ENCODE results near the gene SYNGR4.
A peak's percentile ranks its signal among the peaks of the same experiment; 100 is the strongest.
"Not testable (repeated sequence)": the region's sequence is repeated elsewhere in the genome, so short reads cannot be mapped to it uniquely, and the experiment has no call there.

Gene SYNGR4

GRCh38 chr19:48354332-48354992 lies 9.7 kb upstream of the SYNGR4 start:
- Mint-ChIP-seq H3K4me3 (no peak overlapping the region), H3K27ac (no peak overlapping the region), H3K4me1 (ENCODE audit: low read depth) (peaks cover 3% of the 10 kb centered on the region), H3K36me3 (ENCODE audit: low read depth) (peaks cover 11% of the 10 kb centered on the region), H3K27me3 (no peaks in the 10 kb centered on the region), H3K9me3 (no peaks in the 10 kb centered on the region)

DNA sequence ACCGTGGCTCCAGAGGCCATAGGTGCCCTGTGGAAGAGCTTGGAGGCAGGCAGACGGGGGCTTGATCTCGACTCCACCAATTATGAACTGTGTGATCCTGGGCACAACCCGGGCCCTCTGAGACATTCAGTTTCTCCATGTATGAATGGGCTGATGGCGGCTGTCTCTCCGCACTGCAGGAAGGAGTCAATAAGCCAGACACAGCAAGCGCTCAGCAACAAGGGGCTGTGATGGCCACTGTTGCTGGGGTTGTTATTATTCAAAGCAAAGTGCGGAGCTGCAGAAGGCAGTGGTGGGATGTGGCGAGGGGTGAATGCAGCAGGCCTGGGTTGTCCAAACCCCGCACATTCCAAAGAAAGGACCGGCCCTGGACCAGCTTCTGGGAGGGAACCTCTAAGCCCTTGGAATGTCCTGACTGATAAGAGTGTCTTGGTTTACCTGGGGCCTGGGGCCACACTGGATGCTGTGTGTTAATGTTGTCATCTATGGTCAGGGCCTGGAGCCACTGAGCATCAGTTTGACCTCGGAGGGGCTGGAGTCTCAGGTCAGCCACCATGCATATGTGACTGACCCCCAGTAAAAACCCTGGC lies 8.7 kb upstream of the SYNGR4 start:
- Mint-ChIP-seq H3K27ac (no peak overlapping the region), H3K36me3 (ENCODE audit: low read depth) (peaks cover 11% of the 10 kb centered on the region), H3K9me3 (no peaks in the 10 kb centered on the region), H3K4me3 (no peak overlapping the region), H3K27me3 (no peaks in the 10 kb centered on the region), H3K4me1 (ENCODE audit: low read depth) (peaks cover 3% of the 10 kb centered on the region)

DNA sequence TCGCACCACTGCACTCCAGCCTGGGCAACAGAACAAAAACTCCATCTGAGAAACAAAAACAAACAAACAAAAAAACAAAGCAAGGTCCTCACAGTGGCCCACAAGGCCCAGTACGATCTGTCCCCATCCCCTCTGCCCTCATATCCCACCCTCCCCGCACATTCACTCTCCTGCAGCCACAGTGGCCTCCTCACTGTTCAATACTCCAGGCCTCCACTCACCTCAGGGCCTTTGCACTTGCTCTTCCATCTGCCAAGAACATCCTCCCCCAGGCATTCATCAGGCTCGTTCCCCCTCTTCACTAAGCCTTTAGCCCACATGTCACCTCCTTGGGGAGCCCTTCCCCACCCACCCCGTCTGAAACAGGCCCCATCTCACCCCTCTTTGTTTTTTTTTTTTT lies 5.0 kb upstream of the SYNGR4 start:
- Mint-ChIP-seq H3K36me3 (ENCODE audit: low read depth) (peaks cover 7% of the 10 kb centered on the region), H3K4me3 (no peak overlapping the region), H3K9me3 (no peaks in the 10 kb centered on the region), H3K27ac (no peak overlapping the region), H3K4me1 (ENCODE audit: low read depth) (peaks cover 10% of the 10 kb centered on the region), H3K27me3 (peaks cover 4% of the 10 kb centered on the region)

GRCh38 chr19:48361912-48362311 lies 2.3 kb upstream of the SYNGR4 start:
- Mint-ChIP-seq H3K4me3 (no peak overlapping the region), H3K36me3 (ENCODE audit: low read depth) (peaks cover 7% of the 10 kb centered on the region), H3K9me3 (no peaks in the 10 kb centered on the region), H3K4me1 (ENCODE audit: low read depth) (peaks cover 17% of the 10 kb centered on the region), H3K27me3 (peaks cover 4% of the 10 kb centered on the region), H3K27ac (no peak overlapping the region)

GRCh38 chr19:48362716-48363499 lies 1.3 kb upstream of the SYNGR4 start:
- H3K4me1 Mint-ChIP-seq (ENCODE audit: low read depth) = peaks cover 17% of the 10 kb centered on the region
- peaks cover 4% of the 10 kb centered on the region for H3K36me3 Mint-ChIP-seq (ENCODE audit: low read depth)
- H3K27ac Mint-ChIP-seq = peak overlapping the region; percentile 94
- peaks cover 4% of the 10 kb centered on the region for H3K27me3 Mint-ChIP-seq
- H3K9me3 Mint-ChIP-seq = no peaks in the 10 kb centered on the region
- H3K4me3 Mint-ChIP-seq = peak overlapping the region; percentile 88

DNA sequence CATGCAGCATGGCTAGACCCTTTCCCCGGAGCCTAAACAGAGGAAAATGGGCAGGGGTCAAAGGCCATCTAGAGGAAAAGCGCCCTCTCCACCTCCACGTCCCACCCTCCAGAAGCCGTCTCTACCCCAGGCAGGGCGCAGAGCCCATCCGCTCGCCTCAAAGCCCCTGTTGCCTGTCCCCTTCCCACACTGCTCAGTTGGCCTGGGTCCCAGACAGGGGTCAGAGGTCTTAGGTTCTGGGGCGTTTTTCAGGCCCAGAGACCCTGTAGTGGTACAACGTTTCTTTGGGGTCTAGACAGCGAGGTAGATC lies 712 bp upstream of the SYNGR4 start:
- peaks cover 4% of the 10 kb centered on the region for H3K27me3 Mint-ChIP-seq
- H3K36me3 Mint-ChIP-seq (ENCODE audit: low read depth) = peaks cover 2% of the 10 kb centered on the region
- H3K9me3 Mint-ChIP-seq = no peaks in the 10 kb centered on the region
- H3K4me1 Mint-ChIP-seq (ENCODE audit: low read depth) = peaks cover 17% of the 10 kb centered on the region
- H3K4me3 Mint-ChIP-seq = peak overlapping the region; percentile 88
- H3K27ac Mint-ChIP-seq = peak overlapping the region; percentile 94

- peak overlapping the region; percentile 94 for H3K27ac Mint-ChIP-seq
- peak overlapping the region; percentile 88 for H3K4me3 Mint-ChIP-seq
- no peaks in the 10 kb centered on the region for H3K9me3 Mint-ChIP-seq
- H3K27me3 Mint-ChIP-seq = peaks cover 4% of the 10 kb centered on the region
- no peaks in the 10 kb centered on the region for H3K36me3 Mint-ChIP-seq (ENCODE audit: low read depth)
- H3K4me1 Mint-ChIP-seq (ENCODE audit: low read depth) = peaks cover 17% of the 10 kb centered on the region
Observed at GRCh38 chr19:48364598-48365348, 606 bp downstream of the SYNGR4 start.

GRCh38 chr19:48365602-48366001 lies 1.4 kb downstream of the SYNGR4 start:
- Mint-ChIP-seq H3K27me3 (peaks cover 4% of the 10 kb centered on the region), H3K27ac (no peak overlapping the region), H3K4me3 (no peak overlapping the region), H3K9me3 (no peaks in the 10 kb centered on the region), H3K4me1 (ENCODE audit: low read depth) (peaks cover 17% of the 10 kb centered on the region), H3K36me3 (ENCODE audit: low read depth) (no peaks in the 10 kb centered on the region)

DNA sequence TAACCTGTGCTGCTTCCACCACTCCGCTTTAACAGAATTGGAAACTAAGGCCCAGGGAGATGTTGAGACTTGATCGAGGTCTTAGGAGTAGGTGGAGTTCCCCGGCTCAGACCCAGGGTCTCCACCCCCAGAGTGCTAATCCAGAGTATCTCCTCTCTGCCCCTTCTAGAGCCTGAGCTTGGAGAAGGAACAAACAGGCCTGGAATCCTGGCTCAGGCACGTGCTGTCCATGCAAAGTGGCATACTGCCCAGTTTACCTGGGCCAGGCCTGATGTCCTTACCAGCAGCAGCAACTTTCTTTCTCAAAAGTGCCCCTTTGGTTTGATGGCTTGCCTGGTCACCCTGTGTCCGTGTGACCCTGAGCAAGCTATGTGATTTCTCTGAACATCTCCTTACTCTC lies 3.7 kb downstream of the SYNGR4 start:
- peaks cover 15% of the 10 kb centered on the region for H3K4me1 Mint-ChIP-seq (ENCODE audit: low read depth)
- H3K27me3 Mint-ChIP-seq = peaks cover 4% of the 10 kb centered on the region
- H3K36me3 Mint-ChIP-seq (ENCODE audit: low read depth) = no peaks in the 10 kb centered on the region
- no peak overlapping the region for H3K27ac Mint-ChIP-seq
- H3K9me3 Mint-ChIP-seq = no peaks in the 10 kb centered on the region
- H3K4me3 Mint-ChIP-seq = no peak overlapping the region

DNA sequence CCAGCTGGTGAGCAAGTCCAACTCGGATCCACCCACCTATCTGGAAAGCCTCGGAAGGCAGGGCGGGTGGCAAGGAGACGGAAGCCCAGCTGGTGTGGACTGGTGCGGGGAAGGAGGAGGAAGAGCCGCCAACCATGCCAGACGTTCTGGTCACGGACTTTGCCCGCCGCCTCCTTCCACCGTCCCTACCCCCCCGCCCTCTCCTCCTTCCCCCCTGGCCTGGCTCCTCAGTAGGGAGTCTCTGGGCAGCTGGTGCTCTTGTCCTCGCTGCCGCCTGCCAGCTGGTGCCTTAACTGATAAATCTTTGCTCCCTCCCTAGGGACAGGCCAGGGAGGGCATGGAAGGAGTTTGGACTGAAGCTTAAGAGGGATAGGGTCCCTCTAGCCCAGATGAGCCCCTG lies 4.8 kb downstream of the SYNGR4 start:
- H3K36me3 Mint-ChIP-seq (ENCODE audit: low read depth) = no peaks in the 10 kb centered on the region
- no peaks in the 10 kb centered on the region for H3K9me3 Mint-ChIP-seq
- H3K4me3 Mint-ChIP-seq = no peak overlapping the region
- no peak overlapping the region for H3K27ac Mint-ChIP-seq
- peaks cover 1% of the 10 kb centered on the region for H3K27me3 Mint-ChIP-seq
- peaks cover 9% of the 10 kb centered on the region for H3K4me1 Mint-ChIP-seq (ENCODE audit: low read depth)

GRCh38 chr19:48370955-48371354 lies 6.8 kb downstream of the SYNGR4 start:
- no peaks in the 10 kb centered on the region for H3K9me3 Mint-ChIP-seq
- H3K27ac Mint-ChIP-seq = no peak overlapping the region
- H3K4me3 Mint-ChIP-seq = no peak overlapping the region
- no peaks in the 10 kb centered on the region for H3K4me1 Mint-ChIP-seq (ENCODE audit: low read depth)
- no peaks in the 10 kb centered on the region for H3K27me3 Mint-ChIP-seq
- no peaks in the 10 kb centered on the region for H3K36me3 Mint-ChIP-seq (ENCODE audit: low read depth)

DNA sequence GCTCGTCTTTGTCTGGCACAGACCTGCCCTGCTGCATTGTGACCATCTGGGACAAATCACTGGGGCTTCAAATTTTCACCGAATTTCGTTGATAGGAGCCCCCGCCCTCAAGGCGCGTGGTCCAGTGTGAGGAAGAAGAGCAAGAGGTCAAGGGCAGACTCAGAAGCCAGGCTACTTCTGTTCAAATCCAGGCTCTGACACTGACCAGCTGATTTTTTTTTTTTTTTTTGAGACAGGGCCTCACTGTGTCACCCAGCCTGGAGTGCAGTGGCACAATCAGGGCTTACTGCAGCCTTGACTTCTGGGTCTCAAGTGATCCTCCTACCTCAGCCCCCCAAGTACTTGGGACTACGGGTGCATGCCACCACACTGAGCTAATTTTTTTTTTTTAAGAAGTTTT lies 7.2 kb downstream of the SYNGR4 start:
- Mint-ChIP-seq H3K9me3 (no peaks in the 10 kb centered on the region), H3K4me3 (no peak overlapping the region), H3K36me3 (ENCODE audit: low read depth) (no peaks in the 10 kb centered on the region), H3K4me1 (ENCODE audit: low read depth) (no peaks in the 10 kb centered on the region), H3K27me3 (no peaks in the 10 kb centered on the region), H3K27ac (no peak overlapping the region)

GRCh38 chr19:48371771-48372170 lies 7.6 kb downstream of the SYNGR4 start:
- H3K27ac Mint-ChIP-seq; H3K9me3 Mint-ChIP-seq; H3K36me3 Mint-ChIP-seq (ENCODE audit: low read depth): not testable (repeated sequence)

DNA sequence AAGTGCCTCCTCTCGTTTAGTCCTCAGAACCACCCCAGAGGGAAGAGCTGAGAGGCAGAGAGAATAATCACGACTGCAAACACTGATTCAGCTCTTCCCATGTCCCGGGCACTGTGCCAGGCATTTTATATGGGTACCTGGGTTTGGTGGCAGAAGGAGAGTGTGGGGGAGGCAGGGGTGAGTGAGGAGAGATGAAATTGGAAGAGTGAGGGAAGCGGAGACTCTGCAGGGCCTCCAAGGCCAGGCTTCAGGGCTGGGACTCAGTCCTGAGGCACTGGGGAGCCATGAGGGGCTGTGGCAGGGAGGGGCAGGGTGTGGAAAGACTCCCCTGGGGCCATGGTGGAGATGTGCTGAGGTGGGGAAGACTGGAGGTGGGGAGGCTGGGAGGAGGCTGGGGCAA lies 8.7 kb downstream of the SYNGR4 start:
- no peak overlapping the region for H3K4me3 Mint-ChIP-seq
- H3K27me3 Mint-ChIP-seq = no peaks in the 10 kb centered on the region
- no peaks in the 10 kb centered on the region for H3K36me3 Mint-ChIP-seq (ENCODE audit: low read depth)
- H3K4me1 Mint-ChIP-seq (ENCODE audit: low read depth) = no peaks in the 10 kb centered on the region
- no peak overlapping the region for H3K27ac Mint-ChIP-seq
- no peaks in the 10 kb centered on the region for H3K9me3 Mint-ChIP-seq

More at GRCh38 chr19:48371771-48372170, 7.6 kb downstream of the SYNGR4 start:
- H3K4me1 Mint-ChIP-seq (ENCODE audit: low read depth); H3K27me3 Mint-ChIP-seq; H3K4me3 Mint-ChIP-seq: not testable (repeated sequence)

GRCh38 chr19:48373567-48373966 lies 9.4 kb downstream of the SYNGR4 start:
- H3K27ac Mint-ChIP-seq = no peak overlapping the region
- H3K4me3 Mint-ChIP-seq = no peak overlapping the region
- no peaks in the 10 kb centered on the region for H3K36me3 Mint-ChIP-seq (ENCODE audit: low read depth)
- H3K4me1 Mint-ChIP-seq (ENCODE audit: low read depth) = no peaks in the 10 kb centered on the region
- H3K9me3 Mint-ChIP-seq = no peaks in the 10 kb centered on the region
- no peaks in the 10 kb centered on the region for H3K27me3 Mint-ChIP-seq
